Esophagus squamous epithelium (tissue), 4 donors: ENCODE data around the gene PCF11.

Source experiments
- CTCF ChIP-seq, 6 experiments: fragments of 450-650 bp in 4 of 6; fragments of 200-600 bp in 2 of 6; sonication (generic) in 2 of 6; IDR thresholded peaks; one replicate each; pipeline ENCODE4 v1.5.1; 2016 to 2019; ENCODE audit warnings: antibody characterized with exemption in 6 of 6, mild to moderate bottlenecking in 4 of 6, moderate library complexity in 4 of 6
- POLR2A ChIP-seq, 4 donors: fragments of 450-650 bp; IDR thresholded peaks; one replicate each; pipeline ENCODE4 v1.6.1; 2017; ENCODE audit warnings: antibody characterized with exemption in 4 of 4, mild to moderate bottlenecking in 4 of 4, moderate library complexity in 3 of 4

- TF ChIP-seq CTCF (IDR thresholded peaks at IDR 0.05) (no peak), POLR2A (IDR thresholded peaks at IDR 0.05) (no peak)
Observed at GRCh38 chr11:83235825-83236224, 78.9 kb downstream of the PCF11 start.
